Activated CD4-positive, alpha-beta T cell treated with anti-CD3 and anti-CD28 coated beads, Interleukin-2, Interleukin-4, amounts not matched to agents 100 ng/mL and 50 ng/mL, durations not matched to agents 16 hours and 8 hours (primary cell): Measurements from ENCODE around the gene RRAD.
A peak's percentile ranks its signal among the peaks of the same experiment; 100 is the strongest.

Source experiments
- DNase-seq: peaks from one replicate; pipeline ENCODE4 v3.0.0-alpha.2; 2020; ENCODE audit warnings: low spot score

The RRAD gene

DNA sequence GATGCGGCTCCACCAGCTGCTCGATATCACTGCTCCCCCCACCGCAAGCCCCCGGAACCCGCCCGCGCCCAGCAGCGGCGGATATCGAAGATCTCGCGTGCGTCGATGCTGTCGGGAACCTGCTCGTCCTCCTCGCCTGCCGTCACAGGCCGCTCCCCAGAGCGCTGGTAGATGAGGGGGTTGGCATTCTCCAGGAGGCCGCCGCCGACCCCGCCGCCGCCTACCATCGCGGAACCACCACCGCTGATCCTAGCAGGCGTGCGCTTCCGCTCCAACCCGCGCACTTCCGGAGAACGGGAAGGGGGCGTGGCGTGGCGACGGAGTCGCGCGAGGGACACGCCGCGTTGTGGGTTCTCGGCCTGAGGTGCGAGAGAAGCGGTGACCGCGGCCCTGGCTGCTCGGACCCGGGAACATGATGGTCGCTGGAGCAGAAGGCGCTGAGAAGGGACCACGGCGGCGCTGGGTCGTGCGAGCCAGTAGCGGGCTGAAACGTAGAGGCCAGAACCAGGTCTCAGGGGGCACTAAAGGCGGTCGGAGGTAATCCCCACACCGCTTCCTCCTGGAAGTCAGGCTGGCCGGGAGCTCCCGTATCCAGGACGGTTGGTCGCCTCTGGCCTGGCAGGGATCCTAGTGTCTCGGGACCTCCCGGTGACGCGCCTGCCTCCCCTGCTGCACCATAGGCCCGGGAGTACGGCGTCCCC, 9.0 kb upstream of the RRAD start, which contains the start of gene CIAO2B:
TSS of gene CIAO2B (minus strand) at position 265 of the 701 bp plus-strand sequence. CDS start at position 227, 38 bp downstream.
- peak; percentile 88 for DNase-seq

DNA sequence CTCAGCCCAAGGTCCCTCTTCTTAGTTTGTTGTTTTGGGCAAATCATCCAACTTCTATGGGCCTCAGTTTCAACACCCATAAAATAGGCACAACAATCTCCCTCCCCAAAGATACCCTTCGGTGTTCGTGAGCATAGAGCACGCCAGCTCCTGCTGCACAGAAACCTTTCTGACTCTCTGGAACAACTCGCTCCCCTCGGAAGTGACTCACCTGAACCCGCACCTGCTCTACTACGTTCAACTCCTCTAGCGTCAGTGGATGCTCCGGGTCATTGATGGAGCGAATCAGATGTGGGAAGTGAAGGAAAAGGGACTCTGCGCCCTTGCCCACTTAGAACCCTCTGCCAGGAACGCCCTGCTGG, 8.4 kb upstream of the RRAD start:
- peak; percentile 37 for DNase-seq

DNA sequence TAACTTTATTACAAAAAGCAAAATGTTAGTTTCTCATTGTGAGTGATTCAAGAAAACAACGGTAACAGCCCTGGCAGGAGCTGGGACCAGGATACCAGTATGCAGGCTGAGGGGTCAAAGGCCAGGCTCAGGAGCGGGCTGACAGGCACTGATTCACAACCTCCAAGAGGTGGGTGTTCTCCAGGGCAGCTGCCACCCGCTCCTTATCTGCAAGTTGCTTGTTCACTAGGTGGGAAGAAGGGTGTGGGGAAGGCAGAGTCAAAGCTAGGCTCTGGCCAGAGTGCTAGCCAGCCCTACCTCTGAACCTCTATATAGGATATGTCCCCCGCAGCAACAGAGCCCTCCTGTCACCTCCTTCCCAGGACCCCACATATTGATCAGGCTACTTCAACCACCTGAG, 6.7 kb upstream of the RRAD start:
- no peak for DNase-seq

- DNase-seq = no peak
These were observed 6.3 kb upstream of the RRAD start for GRCh38 chr16:66931665-66932064.

DNA sequence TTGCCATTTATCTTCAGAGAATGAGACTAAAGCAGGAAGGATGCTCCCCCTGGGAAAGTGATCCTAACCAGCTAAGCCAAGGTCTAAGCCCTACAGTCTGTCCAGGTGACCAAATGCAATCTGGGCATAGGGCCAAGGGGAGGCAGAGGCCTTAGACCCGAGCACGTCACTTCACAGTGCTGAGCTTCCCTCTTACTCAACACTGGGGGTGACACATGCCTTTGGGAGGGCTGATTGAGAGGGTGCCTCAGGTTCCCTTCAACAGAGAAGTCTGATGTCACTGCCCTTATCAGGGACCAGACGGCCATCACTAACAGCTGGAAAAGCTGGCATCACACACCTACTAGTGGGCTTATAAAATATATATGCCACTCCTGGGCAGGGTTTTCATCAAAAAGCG, 4.9 kb upstream of the RRAD start:
- DNase-seq = no peak

- DNase-seq = peak; percentile 39
These were observed 3.5 kb upstream of the RRAD start for GRCh38 chr16:66928702-66929388.

GRCh38 chr16:66927918-66928649, 2.7 kb upstream of the RRAD start:
- no peak for DNase-seq

- DNase-seq = no peak
These were observed 1.7 kb upstream of the RRAD start for GRCh38 chr16:66926961-66927436.

DNA sequence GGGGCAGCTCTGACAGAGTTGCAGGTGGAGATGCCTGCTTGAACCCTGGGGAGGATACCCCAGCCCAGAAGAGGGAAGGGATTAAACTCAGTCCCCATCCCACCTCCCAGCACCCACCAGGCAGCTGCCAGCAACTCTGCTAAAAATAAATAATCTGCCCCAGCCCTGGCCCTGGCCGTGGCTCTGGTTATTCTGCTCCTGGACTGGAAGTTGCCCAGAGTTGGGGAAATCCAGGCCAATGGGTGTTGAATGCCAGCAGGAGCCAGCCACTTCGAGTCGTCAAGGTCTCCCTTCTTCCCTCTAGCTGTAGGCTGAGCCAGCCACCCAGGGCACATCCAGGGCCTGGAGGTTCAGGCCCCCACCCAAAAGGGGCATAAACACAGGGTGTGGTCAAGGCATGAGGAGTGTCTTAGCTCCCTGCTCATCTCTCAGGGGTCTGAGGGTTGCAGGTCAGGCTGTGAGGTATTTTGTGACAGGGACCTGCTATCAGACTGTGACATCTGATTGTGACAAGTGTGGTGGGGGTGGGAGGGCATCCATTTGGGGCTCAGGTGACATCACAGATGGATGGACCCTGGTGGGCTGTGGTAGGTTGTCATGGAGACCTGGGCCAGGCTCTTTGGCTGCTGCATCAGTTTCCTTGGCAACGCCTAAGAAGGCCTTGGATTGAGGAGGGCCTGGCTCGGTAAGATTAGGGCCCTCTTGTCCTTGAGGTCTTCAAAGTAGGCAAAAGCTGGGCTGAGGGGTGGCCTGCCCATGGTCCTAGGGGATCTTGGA, 1.0 kb upstream of the RRAD start:
- no peak for DNase-seq

DNA sequence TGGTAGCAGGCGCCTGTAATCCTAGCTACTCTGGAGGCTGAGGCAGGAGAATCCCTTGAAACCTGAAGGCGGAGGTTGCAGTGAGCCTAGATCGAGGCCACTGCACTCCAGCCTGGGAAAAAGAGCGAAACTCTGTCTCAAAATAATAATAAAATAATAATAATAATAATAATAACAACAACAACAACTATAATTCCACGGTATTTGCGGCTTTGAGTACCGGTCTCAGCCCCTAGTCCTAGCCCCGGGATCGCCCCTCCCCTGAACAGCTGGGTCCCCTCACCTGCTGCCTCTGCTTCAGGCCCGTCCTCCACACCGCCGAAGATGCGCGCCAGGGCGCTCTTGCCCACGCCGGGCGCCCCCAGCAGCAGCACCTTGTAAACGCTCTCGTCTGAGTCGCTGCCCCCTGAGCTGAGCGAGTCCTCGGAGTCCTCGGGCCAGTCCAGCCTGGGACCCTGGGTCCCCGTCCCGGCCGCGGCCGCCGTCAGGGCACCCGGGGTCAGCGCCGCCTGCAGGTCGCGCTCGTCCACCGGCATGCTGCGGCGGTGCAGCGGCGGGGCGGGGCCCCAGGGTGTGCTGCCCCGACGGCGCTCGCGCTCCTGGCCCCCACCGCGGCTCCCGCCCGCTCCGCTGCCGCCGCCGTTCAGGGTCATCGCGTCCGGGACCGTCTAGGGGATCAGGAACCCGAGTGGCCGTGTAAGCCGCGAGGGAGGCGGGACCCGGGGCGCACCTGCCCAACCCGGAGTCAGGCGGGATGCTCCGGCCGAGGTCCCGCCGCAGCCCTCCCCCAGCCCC, 611 bp downstream of the RRAD start:
- no peak for DNase-seq

GRCh38 chr16:66923866-66924265, 1.5 kb downstream of the RRAD start:
- DNase-seq = no peak

DNA sequence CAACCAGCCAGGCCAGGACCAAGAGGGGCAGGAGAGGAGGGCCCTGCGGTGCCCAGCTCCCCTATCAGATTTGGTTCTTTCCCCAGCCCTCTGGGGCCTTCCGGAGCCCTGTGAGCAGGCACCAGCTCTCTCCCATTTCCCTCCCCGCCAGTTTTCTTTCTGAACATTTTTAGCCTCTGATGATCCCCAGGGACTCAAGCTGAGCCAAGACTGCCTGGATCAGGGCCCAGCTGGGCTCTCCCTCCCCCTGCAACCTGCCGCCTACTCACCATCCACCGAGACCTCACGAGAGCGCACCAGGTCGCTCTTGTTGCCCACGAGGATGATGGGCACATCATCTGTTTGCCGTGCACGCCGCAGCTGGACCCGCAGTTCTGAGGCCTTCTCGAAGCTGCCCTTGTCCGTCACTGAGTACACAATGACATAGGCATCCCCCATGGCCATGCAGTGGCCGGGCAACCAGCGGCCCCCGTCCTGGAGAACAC, 2.0 kb downstream of the RRAD start:
- no peak for DNase-seq

DNA sequence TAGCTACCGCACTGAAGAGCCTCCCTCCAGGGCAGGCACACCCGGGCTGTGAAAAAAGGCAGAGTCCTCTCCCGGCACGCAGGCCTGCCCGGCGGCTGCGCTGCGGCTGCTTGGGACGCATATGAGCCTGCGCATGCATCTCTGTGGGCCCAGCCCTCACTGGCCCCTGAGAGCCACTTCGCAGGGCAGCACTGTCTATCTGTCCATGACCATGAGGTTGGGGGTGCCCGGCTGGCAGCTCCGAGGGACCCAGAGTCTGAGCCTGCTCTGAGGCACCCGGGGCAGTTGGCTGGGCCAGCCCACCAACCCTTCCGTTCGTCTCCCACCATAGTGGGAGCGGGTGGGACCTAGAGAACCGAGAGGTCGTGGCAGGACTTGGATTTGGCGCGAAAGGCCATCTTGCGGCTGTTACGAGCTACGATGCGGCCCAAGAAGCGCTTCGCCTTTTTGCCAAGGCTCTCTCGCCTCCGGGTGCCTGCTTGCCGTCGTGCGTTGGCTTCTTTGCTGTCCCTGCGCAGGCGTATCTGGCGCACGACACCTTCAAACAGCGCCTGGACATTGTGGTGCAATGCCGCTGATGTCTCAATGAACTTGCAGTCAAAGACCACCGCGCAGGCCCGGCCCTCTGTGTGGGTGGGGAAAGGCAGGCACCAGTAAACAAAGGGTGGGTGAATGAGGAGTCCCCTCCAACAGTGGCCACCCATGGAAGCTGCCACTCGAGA, 3.4 kb downstream of the RRAD start:
- no peak for DNase-seq

DNA sequence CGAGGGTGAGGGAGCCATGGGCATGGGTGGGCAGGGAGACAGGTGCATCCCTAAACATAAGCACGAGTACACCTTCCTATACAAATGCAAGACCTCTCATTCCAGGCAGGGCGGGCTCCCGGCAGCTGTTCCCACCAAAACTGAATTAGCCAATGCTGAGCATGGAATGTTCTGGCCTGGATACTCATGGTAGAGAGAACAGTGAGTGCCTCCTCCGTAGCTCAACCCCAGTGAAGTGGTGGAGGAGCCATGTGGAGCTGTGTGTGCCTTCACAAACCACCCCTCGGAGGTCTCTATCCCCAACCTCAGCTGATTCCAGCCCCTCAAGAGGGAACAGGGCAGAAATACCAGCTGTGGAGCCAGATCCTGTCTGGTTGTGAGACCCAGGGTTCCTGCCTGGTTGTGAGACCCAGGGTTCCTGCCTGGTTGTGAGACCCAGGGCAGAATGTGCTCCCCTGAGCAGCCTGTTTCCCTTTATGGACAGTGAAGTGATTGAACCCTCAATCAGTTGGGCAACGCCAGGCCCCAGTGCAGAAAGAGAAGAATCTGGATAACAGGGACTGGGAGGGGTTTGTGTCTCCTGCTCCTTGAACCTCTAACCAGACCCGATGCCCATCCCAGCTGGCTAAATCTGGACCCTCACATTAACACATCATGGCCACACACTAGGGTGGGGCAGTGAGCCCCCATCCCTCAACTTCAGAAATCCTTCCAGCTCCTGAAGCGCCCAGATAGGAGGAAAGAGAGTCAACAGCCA, 4.2 kb downstream of the RRAD start:
- DNase-seq = no peak

DNA sequence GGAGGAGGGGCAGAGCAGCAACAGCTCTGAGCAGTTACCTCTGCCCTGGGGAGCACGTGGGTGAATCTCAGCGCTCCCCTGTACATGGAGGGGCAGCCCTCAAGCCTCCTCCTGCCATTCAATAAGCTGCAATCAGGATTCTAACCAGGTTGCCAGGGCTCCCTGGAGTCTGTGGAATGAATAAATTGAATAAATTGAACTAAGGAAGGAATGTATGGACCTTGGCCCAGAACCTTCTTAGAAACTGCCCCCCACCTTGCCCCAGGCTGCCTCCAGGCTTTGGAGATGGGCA, 5.1 kb downstream of the RRAD start:
- no peak for DNase-seq

GRCh38 chr16:66919569-66920298, 5.6 kb downstream of the RRAD start:
- DNase-seq = no peak

DNA sequence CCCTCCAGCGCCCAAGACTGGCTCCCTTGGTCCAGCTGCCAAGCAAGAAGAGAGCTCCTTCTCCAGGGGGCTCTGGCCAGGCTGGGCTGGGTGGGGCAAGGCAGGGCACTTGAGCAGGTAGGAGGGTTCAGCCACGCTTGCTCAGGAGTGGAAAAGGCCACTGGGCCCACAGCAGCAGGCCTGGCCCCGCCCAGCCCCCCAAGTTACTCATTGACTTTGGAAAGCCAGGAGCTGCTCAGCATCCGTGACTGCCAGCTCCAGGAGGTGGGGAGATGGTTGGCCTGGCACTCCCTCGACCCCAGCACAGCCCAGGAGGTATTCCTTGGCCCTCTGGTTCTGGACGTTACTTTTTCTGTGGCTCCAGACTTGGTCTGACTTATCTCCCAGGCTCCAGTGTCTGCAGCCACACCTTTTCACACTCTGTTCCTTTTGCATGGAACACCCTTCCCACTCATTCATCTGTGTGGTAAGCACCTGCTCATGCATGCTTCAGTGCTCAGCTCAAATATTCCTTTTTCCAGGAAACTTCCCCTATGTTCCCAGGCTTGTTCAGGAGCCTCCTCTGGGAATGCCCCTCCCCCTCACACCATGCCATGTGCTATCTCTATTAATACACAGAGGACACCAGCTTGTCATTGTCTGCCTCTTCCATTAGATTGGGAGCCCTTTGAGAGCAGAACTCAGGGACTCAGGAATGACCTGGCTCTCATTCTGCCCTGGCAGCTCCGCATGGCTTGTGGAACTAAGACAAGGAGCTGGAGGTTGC, 6.3 kb downstream of the RRAD start, which contains the start of gene CDH16:
TSS of gene CDH16 (minus strand) at position 83 of the 766 bp plus-strand sequence. CDS start 820 bp downstream, outside the sequence.
- no peak for DNase-seq

- DNase-seq = no peak
These were observed 7.0 kb downstream of the RRAD start for GRCh38 chr16:66918355-66918754.
